Measurements from ENCODE around the gene LASP1NB.

The LASP1NB gene

GRCh38 chr17:38877130-38877851, 48.1 kb upstream of the LASP1NB start (continued):
- TF ChIP-seq CTCF (conservative IDR thresholded peaks at IDR 0.05; ENCODE audit: low read depth, low read length) = no peak

All from IMR-90 (cell line).